Rectal smooth muscle tissue (tissue), 1 donor: ENCODE data around the gene MARCHF11.

ENCODE experiments used
- H3K27ac ChIP-seq: one replicate; pipeline ENCODE4 v1.7.0; 2013; ENCODE audit warnings: low read depth, low read length, inconsistent platforms
- H3K27me3 ChIP-seq: one replicate; pipeline ENCODE4 v1.7.0; 2013; ENCODE audit warnings: low read length; ENCODE audit not compliant: control insufficient read depth, insufficient read depth
- H3K36me3 ChIP-seq: one replicate; pipeline ENCODE4 v1.7.0; 2013; ENCODE audit warnings: low read length; ENCODE audit not compliant: control insufficient read depth, insufficient read depth
- H3K4me1 ChIP-seq: one replicate; pipeline ENCODE4 v1.7.0; 2013; ENCODE audit warnings: low read length; ENCODE audit not compliant: control insufficient read depth, insufficient read depth
- H3K4me3 ChIP-seq: one replicate; pipeline ENCODE4 v1.7.0; 2013; ENCODE audit warnings: low read length
- H3K9ac ChIP-seq: one replicate; pipeline ENCODE4 v1.7.0; 2013; ENCODE audit warnings: low read length

MARCHF11 gene

GRCh38 chr5:16037121-16037845, 142.3 kb downstream of the MARCHF11 start:
- H3K27me3 ChIP-seq = no peaks in the 10 kb centered on the region
- no peak overlapping the region for H3K27ac ChIP-seq
- no peaks in the 10 kb centered on the region for H3K36me3 ChIP-seq
- no peak overlapping the region for H3K4me3 ChIP-seq
- H3K4me1 ChIP-seq = no peaks in the 10 kb centered on the region
- H3K9ac ChIP-seq = no peak overlapping the region

GRCh38 chr5:16034319-16035001, 145.1 kb downstream of the MARCHF11 start:
- Histone ChIP-seq H3K27ac (no peak overlapping the region), H3K4me3 (no peak overlapping the region), H3K27me3 (no peaks in the 10 kb centered on the region), H3K4me1 (no peaks in the 10 kb centered on the region), H3K36me3 (no peaks in the 10 kb centered on the region), H3K9ac (no peak overlapping the region)

- no peak overlapping the region for H3K4me3 ChIP-seq
- no peaks in the 10 kb centered on the region for H3K27me3 ChIP-seq
- H3K4me1 ChIP-seq = no peaks in the 10 kb centered on the region
- no peak overlapping the region for H3K27ac ChIP-seq
- no peak overlapping the region for H3K9ac ChIP-seq
- H3K36me3 ChIP-seq = no peaks in the 10 kb centered on the region
Observed at GRCh38 chr5:16033187-16033925, 146.2 kb downstream of the MARCHF11 start.

- Histone ChIP-seq H3K4me1 (no peaks in the 10 kb centered on the region), H3K27ac (no peak overlapping the region), H3K27me3 (no peaks in the 10 kb centered on the region), H3K4me3 (no peak overlapping the region), H3K36me3 (no peaks in the 10 kb centered on the region), H3K9ac (no peak overlapping the region)
Observed at GRCh38 chr5:16028708-16029107, 150.9 kb downstream of the MARCHF11 start.

GRCh38 chr5:16025681-16026080, 153.9 kb downstream of the MARCHF11 start:
- no peak overlapping the region for H3K27ac ChIP-seq
- no peaks in the 10 kb centered on the region for H3K27me3 ChIP-seq
- no peak overlapping the region for H3K4me3 ChIP-seq
- no peaks in the 10 kb centered on the region for H3K36me3 ChIP-seq
- no peaks in the 10 kb centered on the region for H3K4me1 ChIP-seq
- H3K9ac ChIP-seq = no peak overlapping the region

- Histone ChIP-seq H3K27me3 (no peaks in the 10 kb centered on the region), H3K36me3 (no peaks in the 10 kb centered on the region), H3K27ac (no peak overlapping the region), H3K4me1 (no peaks in the 10 kb centered on the region), H3K9ac (no peak overlapping the region), H3K4me3 (no peak overlapping the region)
Observed at GRCh38 chr5:16018970-16019369, 160.6 kb downstream of the MARCHF11 start.

GRCh38 chr5:16017720-16018119, 161.9 kb downstream of the MARCHF11 start:
- H3K27me3 ChIP-seq = no peaks in the 10 kb centered on the region
- H3K4me3 ChIP-seq = no peak overlapping the region
- no peak overlapping the region for H3K9ac ChIP-seq
- H3K27ac ChIP-seq = no peak overlapping the region
- H3K4me1 ChIP-seq = no peaks in the 10 kb centered on the region
- H3K36me3 ChIP-seq = no peaks in the 10 kb centered on the region
